GM19397 (cell line): ENCODE measurements around the gene CHST9.
"Not testable (repeated sequence)": the region's sequence is repeated elsewhere in the genome, so short reads cannot be mapped to it uniquely, and the experiment has no call there.

Experiments used
- ATAC-seq: cut with Tn5 transposase; IDR thresholded peaks from one replicate; pipeline ENCODE4 v1.9.1; 2021; ENCODE audit warnings: mild to moderate bottlenecking, moderate library complexity; ENCODE audit not compliant: unreplicated experiment

Gene CHST9

DNA sequence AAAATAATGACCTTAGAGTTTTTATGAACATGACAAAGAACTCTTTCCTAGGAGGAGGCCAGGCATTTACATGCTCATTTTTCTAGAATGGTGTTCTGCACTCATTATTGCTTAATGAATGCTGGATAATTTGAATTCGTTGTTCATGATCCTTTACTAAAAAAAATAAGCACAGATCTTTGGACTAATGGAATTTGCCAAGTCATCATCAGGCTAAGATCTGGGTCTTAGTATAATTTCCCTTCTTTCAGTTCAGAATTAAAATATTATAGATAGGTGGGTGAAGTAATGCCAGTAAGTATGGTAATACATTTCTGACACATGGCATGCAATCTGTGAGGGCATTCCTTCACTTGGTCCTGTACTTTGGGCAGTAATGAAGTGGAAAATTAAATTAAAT, 175.8 kb downstream of the CHST9 start:
- ATAC-seq, result no peak

DNA sequence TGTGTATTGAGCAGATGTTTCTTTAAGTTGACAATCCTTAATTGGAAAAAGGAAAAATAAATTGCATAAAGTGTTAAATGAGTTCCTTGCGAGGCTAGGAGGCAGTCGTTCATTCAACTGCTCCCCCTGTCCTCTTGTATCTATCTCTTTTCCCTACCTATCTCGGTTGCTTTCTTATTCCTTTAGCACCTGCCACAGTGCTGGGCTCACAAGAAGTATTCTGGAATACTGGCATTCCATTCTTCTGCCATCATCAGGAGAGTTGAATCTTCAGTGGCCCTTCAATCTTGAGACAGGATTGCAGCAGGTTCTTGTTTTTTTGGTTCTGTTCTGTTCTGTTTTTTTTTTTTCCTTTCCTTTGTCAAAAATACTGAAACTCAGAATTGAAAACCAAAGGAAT, 176.5 kb downstream of the CHST9 start:
- ATAC-seq, result no peak

DNA sequence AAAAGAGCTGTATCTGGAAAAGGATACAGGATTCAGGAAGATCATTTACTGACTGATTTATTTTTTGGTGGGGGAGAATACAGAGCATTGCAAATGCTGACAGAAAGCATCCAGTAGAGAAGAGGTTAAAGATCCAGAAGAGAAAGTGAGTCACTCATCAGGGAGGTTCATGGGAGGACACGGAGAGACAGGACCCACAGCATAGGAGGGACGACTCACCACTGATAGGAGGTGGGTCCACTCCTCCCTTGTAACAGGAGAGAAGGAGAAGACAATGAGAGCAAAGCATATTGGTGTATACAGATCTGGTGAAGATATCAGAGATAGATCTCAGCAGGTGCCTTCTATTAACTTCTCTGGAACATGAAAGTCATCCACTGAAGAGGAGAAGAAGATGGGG, 177.2 kb downstream of the CHST9 start:
- no peak for ATAC-seq

DNA sequence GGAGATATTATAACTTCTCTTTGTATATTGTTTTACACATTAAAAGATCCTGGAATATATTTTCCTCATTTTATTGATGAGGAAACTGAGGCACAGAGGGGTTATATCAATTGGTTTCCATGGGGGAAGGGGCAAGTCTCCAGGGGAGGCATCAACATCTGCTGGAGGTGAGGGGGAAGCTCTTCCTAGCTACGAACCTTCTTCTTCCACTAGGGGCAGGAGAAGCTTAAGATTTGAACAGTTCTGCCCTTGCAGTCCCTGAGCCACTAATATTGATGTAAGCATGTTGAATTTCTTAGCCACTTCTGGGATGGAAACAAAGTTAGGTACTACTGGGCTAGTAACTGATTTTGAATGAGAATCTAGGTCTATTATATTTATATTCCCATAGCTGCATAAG, 179.5 kb downstream of the CHST9 start:
- ATAC-seq, result no peak

DNA sequence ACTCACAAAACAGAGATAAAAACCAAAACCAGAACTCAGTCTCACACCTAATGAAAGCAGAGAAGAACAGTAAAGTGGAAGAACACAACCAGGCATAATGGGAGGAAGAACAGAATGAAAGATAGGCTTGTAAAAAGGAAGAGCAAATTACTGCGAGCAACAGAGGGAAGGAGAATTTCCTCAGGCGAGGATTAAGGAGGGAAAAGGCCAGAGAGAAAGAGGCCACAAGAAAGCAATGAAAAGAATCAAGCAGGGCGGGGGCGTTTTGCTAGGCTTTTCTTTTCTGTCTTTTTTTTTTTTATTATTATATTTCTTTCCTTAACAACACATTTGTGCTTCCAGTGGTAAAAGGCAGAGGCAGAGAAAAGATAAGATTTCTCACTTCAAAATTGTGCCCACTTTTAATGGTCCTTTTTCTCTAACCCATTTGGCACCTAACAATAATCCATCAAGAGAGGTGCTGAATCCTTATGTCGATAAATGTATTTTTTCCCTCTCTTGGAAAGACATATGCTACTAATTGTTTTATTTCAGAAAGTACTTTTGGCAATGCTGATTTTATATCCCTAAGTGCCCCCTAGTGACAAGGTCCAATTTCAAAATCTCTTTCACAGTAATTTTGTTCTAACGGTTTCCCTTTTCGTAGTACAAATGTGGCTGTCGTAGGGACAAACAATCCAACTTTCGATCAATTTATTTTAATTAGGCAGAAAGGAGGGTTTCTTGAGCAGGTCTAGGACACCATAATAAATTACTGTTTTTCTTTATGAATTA, 180.9 kb downstream of the CHST9 start:
- no peak for ATAC-seq

DNA sequence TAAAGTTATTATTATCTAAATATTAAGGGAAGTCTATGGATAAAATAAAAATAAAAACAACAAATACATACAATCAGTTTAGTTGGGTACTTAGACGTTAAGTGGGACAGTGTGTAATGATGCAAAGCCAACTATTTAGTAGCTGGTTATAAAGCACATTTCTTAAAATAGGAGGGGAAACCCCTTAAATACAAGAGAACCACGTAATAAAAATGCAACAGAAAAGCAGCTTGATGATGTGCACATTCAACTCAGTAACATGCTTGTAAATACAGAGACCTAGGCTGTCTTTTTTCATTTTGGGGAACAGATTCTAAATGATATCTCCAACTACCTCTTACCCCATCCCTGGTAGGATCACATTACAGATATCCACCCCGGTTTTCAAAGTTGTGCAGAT, 185.3 kb downstream of the CHST9 start:
- ATAC-seq, result no peak

DNA sequence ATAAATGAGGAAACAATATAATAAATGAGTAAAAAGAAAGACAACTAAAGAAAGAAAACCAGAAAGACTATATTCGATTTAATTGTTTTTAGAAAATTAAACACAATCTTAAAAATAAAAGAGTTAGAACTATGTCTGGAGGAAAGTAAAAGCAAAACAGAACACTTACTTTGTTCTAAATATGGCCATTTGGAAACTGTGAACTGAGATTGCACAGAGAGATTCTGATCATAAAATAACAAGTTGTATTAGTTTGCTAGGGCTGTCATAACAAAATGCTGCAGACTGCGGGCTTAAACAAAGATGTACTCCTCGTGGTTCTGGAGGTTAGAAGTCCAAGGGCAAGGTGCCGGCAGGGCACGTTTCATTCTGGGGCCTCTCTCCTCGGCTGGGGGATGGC, 191.5 kb downstream of the CHST9 start:
- no peak for ATAC-seq

DNA sequence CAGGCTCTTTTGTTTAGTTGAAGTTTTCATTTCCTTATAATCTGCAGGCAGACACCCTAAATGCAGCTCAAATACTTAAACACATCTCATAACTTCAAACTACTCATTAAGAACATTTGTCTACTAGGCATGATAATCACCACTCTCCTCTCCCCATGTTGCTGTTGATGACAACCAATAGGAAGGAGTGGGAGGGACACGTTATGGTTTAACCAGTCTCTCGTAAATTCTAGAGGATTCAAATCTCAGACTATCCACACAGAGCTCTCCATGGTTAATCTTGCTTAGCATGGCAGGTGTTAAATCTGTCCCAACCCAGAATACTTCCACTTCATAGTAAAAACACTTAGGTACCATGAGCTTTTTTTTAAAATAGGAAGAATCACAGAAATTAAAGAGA, 192.2 kb downstream of the CHST9 start:
- no peak for ATAC-seq

DNA sequence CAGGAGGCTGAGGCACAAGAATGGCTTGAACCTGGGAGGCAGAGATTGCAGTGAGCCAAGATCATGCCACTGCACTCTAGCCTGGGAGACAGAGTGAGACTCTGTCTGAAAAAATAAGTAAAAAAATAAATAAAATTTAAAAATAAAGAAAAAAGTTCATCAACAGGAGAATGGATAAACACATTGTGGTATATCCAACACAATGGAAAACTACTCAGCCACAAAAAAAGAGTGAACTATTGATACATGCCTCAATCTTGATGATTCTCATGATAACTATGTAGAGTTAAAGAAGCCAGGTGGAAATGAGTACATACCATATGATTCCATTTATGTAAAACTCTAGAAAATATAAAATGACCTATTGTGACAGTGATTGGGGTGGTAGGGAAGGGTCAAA, 195.3 kb downstream of the CHST9 start:
- ATAC-seq, result no peak

DNA sequence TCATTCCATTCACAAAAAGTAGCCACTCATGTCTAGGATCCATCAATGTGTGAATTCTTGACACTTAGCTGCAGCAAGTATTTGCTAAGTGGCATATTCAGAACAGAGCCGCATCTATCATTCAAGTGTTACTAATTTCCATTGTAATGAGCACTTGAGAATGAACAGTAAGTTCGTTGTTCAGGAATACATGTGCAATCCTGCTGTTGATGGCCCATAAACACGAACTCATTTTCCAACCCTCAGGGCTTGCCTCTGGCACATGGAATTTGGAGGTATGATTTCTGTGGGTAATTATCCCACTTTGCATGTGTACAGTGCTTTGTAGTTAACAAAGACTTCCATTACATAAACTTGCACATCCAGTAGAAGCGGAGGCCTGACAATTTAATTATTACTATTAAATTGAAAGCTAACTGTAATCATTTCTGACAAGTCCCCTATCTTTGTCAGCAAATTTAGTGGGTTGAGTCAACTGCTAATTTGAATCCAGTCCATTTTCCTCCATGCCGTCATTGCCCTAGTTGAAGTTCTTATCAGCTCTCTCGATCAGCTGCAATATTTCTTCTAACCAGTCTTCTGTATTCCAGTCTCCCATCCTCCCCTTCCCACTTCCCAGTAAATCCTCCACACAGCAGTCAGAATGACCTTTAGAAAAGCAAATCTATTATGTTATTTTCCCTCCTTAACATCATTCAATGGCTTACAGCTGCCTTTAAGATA, 203.6 kb downstream of the CHST9 start:
- no peak for ATAC-seq

DNA sequence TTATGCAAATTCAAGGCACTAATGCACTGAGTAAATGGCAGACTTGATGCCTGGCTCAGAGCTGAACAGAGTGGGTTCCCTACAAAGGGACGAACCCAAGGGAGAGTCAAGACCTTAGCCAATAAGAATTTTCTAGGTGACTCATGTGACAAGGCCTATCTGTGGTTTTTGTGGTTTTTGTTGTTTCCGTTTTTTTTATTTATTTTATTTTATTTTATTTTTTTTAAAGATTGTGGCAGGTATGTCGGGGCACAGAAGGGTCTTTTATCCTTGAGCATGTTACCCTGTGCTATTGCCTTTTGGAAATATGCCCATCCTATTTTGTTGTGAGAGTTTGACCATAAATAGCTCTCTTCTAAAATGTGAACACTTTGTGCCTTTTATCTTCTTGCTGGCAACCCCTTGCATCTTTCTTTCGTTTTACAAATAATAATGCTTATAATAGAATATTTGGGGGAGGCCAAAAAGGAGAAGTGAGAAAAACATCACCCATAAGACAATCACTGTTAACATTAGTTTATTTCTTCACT, 206.2 kb downstream of the CHST9 start:
- peak; percentile 98 for ATAC-seq

DNA sequence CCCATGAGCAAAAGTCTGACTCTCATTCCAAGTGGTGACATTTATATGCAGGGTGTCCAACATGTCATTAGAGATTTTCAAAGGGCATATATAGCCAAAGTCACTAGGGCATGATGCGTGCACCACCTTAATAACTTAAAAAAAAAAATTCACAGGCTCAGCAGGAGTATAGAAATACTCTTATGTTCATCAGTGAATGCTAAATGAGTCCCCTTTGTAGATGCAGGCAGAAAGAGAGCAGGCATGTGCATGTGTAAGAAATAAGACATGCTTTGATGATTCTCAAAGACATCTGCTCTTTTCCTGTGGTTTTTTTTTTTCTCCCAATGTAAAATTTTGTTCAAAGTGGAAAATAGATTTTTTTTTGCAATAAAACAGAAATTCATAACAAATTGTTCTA, 207.3 kb downstream of the CHST9 start:
- ATAC-seq, result no peak

DNA sequence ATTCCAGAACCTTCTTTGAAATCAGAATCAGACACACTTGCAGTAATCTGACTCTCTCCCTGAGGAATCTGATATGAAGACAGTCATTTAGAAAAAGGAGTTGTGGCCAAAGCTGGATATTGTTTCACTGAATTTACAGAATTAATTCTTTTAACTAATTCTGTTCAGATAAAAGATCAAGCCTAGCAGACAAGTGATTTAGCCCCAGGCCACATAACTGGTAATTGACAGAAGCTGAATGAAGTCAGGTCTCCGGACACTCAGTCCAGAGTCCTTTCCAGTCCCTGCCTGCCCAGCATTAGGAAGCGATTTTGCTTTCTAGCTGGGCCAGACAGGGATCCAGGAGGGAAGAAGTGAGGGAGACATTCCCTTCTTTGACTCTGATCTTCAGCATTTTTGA, 208.9 kb downstream of the CHST9 start:
- no peak for ATAC-seq

DNA sequence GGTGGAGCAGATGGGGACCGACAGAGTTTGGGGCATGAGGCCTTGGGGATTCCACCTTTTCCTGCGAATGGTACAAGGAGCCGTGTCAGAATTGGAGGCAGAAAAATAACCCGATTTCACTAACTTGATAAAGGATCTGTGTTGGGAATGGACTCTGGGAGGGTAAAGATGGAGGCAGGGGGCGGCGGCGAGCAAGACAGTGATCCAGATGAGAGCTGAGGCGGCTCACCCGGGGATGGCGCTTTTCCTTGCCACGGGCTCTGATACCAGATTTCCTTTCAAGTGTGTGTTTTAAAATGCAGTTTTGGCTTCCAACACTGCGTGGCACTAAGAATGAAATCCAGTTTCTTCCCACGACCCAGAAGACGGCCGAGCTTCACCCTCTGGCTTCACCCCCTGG, 212.6 kb downstream of the CHST9 start:
- not testable (repeated sequence) for ATAC-seq

DNA sequence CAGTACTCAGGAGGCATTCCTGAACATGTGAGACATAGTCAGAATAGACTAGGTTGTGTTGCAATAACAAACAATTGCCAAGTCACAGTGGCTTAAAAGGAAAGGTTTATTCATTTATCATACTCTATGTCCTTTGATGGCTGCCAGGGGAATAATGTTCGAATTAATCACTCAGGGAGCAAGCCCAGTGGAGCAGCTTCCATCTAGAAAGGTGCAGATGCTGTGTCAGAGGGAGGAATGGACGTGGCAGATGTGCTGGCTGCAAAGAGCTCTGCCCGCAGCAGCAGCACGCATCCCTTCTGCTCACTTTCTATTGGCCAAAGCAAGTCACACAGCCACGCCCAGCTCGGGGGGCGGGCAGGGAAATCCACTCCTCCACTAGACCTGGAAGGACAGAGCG, 213.7 kb downstream of the CHST9 start:
- ATAC-seq, result no peak

DNA sequence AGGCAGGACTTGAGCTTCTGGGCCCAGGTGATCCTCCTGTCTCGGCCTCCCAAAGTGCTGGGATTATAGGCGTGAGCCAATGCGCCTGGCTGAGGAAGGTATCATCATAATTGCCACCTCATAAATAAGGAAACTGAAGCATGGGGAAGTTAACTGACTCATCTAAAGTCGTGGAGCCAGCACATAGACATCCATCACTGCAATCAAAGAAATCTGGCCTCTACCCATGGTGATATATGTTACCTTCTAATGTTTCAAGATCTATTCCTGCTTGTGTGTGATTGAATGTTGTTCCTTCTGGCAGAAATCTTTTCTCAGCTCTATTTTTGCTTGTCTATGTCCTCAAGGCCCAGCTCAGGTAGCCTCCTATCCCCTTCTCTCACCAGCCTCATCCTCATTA, 214.5 kb downstream of the CHST9 start:
- ATAC-seq, result no peak

DNA sequence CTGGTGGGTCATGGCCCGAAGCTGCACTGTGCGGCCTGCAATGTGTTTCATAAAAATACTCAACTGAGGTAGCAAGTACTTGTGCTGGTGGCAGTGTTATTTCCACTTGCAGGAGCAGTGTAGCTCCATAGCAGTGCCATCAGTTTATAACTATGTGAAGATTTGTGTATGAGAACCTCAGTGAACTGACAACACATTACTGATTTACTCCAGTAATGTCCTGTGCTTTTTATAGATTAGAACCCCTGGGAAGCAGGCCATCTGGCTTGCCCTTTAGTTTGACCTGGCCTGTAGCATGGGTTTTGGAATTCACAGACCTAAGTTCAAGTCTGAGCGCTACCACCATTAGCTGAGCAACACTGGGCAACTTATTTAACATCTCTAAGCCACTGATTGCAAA, 219.9 kb downstream of the CHST9 start:
- ATAC-seq, result no peak

DNA sequence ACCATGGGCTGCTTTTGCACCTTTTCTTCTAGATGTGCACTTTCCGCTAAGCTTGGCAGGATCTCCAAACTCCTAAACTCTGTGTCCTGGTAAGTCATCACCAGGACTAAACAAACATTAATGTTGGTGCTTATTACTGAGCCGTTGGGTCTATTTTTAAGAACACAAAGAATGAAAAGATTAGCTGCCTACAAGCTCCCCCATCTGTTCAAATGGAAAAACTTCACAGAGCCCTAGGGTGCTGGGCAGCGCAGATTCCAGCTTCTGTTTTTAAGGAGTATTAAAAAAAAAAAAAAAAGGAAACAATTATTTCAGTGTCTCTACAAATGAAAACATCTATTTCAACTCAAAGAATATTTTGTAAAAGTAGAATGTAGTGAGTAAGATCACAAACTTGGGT, 221.8 kb downstream of the CHST9 start:
- ATAC-seq, result no peak

DNA sequence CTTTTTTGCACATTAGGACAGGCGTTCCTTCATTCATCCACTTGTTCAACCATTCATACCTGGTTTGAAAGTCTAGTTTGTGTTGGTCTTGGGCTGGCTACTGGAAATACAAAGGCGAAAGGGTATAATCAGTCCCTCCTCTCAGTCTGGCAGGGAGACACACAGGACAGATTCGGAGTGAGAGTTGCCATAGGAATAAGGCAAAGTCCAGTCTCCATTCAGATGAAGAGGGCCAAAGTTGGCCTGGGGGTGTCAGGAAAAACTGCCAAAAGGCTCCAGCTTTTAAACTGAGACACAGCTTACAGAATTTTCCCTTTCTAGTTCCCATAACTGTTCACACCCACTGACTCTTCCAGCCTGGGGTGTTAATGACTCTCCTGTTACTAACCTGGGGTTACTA, 223.3 kb downstream of the CHST9 start:
- no peak for ATAC-seq

DNA sequence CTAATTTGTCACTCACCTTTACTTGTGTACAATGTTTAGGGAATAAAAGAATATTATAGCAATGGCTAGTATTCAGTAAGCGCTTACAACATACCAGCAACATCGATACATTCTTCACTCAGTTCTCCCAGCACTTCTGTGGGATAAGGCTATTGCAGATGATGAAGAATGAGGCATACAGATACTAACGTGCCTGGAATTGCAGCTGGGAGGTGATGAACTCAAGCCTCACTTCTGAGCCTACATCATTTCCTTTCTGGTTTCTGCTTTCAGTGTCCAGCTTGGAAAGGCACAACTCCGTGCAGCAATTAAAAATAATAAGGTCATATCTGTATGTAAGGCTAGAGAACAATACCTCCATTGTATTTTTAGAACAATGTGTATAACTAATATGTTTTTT, 224.2 kb downstream of the CHST9 start:
- no peak for ATAC-seq

DNA sequence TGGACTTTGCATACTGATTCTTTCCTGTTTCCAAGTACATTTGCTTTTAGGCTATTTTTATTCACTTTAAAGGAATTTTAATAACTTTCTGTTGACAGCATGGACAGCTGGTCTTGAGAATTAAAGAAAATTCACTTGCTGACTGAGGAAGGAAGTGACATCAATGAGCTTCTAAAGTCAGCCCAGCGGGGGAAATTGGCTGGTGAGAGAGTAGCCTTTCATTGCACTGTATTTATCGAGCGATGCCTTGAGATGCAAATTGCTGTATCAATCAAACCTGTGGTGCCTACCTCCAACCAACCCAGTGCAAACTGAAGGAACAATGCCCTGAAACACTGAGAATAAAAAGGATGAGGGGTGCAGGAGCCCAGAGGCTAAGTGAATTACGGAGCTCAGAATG, 228.2 kb downstream of the CHST9 start:
- ATAC-seq, result no peak

DNA sequence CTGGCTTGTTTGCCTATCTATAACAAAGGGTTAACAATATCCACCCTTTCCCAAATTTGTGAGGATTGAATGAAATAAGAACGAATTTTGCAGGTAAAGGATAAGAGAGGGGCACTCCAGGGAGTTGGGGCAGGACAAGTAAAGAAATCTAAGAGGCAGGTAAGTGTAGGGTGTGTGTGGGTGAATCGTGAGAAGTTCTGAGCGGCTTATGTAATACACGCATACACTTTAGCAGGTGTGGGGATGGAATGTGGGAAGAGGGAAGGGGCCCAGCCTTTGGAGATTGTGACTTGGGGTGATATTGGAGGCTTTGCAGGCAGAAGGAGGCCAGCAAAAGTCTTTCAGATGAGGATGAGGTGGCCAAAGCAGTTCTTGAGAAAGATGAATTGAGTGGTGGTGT, 236.4 kb downstream of the CHST9 start:
- no peak for ATAC-seq
